RWPE1 (cell line): ENCODE data around the gene TSHB.

Experiments
- CTCF ChIA-PET: fragments of 350-600 bp; sonication (Branson Sonifier 250); formaldehyde crosslinking; extraction: SDS; loops from one replicate; lab custom pipeline; 2021; lab: Yijun Ruan, JAX
- POLR2A ChIA-PET: fragments of 400-600 bp; formaldehyde crosslinking; extraction: SDS; loops from one replicate; lab custom pipeline; 2020; ENCODE audit warnings: antibody characterized with exemption; ENCODE audit not compliant: low non-redundant PET; lab: Yijun Ruan, JAX
- DNase-seq: peaks from one replicate; pipeline ENCODE4 v3.0.0; 2012; ENCODE audit warnings: low spot score
- H3K27ac ChIP-seq: fragments of 450-650 bp; 2 replicates; pipeline ENCODE4 v1.5.1; 2017
- TF ChIP-seq, protein P1 (sequence below): fragments of 450-650 bp; conservative IDR thresholded peaks from 2 replicates; pipeline ENCODE4 v1.5.1; 2017; ENCODE audit warnings: low read depth, mild to moderate bottlenecking

TSHB gene

GRCh38 chr1:115069659-115070308 is 40.2 kb downstream of the TSHB start:
- TF ChIP-seq, protein P1, sequence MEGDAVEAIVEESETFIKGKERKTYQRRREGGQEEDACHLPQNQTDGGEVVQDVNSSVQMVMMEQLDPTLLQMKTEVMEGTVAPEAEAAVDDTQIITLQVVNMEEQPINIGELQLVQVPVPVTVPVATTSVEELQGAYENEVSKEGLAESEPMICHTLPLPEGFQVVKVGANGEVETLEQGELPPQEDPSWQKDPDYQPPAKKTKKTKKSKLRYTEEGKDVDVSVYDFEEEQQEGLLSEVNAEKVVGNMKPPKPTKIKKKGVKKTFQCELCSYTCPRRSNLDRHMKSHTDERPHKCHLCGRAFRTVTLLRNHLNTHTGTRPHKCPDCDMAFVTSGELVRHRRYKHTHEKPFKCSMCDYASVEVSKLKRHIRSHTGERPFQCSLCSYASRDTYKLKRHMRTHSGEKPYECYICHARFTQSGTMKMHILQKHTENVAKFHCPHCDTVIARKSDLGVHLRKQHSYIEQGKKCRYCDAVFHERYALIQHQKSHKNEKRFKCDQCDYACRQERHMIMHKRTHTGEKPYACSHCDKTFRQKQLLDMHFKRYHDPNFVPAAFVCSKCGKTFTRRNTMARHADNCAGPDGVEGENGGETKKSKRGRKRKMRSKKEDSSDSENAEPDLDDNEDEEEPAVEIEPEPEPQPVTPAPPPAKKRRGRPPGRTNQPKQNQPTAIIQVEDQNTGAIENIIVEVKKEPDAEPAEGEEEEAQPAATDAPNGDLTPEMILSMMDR, result no peak
- ChIA-PET POLR2A (no interaction called here), CTCF (interaction anchor here (0.6 kb wide), 1 partner anchor 90 kb away, joined by 4 read pairs; no protein-coding TSS in a partner anchor)
- H3K27ac ChIP-seq, result peak overlapping the region; percentile 82; the same call in 1 of the 2 replicates
- no peak for DNase-seq

DNA sequence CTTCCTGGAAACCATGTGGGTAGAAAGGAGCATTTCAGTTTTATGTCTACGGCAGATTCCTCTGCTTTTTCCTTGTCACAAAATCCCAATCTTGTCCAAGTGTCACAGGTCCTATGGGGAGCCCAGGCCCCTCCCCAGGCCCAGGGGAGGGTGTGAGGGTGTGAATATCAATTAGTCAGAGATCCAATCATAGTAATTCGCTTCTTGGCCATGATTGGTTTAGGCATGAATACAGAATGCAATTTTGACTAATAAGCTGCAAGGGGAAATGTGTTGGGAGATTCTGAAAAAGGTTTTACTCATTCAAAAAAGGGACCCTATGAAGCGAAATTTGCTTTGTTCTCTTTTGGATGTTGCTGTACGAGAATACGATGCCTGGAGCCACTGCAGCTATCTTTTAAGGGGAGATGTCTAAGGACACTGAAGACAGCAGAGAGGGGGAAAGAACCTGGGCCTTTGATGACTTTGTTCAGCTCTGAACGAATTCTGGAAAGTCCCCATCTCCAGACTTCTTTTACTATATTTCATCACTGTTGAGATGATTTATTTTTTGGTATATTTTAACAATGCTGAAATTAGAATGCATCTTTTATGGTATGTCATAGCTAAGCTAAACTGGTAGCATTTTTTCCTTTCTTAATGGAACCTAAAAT is 41.5 kb downstream of the TSHB start:
- TF ChIP-seq, protein P1, result no peak
- CTCF ChIA-PET, result no interaction called here
- POLR2A ChIA-PET, result no interaction called here
- DNase-seq, result no peak
- H3K27ac ChIP-seq, result no peak overlapping the region

GRCh38 chr1:115073298-115074087 is 43.9 kb downstream of the TSHB start:
- no peak for DNase-seq
- no peak overlapping the region for H3K27ac ChIP-seq
- ChIA-PET CTCF (interaction anchor here (0.6 to 0.7 kb wide), 2 partner anchors 22 to 733 kb away, joined by 3 to 4 read pairs; no protein-coding TSS in a partner anchor), POLR2A (no interaction called here)
- TF ChIP-seq, protein P1, result no peak

GRCh38 chr1:115074839-115075534 is 45.4 kb downstream of the TSHB start:
- no peak overlapping the region for H3K27ac ChIP-seq
- DNase-seq, result no peak
- POLR2A ChIA-PET, result no interaction called here
- TF ChIP-seq, protein P1, result no peak
- CTCF ChIA-PET, result interaction anchor here (1.0 kb wide), 1 partner anchor 23 kb away, joined by 5 read pairs; no protein-coding TSS in a partner anchor

GRCh38 chr1:115076384-115076915 is 46.8 kb downstream of the TSHB start:
- no peak overlapping the region for H3K27ac ChIP-seq
- ChIA-PET CTCF (no interaction called here), POLR2A (no interaction called here)
- DNase-seq, result no peak
- TF ChIP-seq, protein P1, result no peak
